Effector CD4-positive, alpha-beta T cell (primary cell): ENCODE data around the gene LRPAP1.
"Not testable (repeated sequence)": the region's sequence is repeated elsewhere in the genome, so short reads cannot be mapped to it uniquely, and the experiment has no call there.

Source experiments
- DNase-seq: peaks from one replicate; pipeline ENCODE4 v3.0.0-alpha.2; 2020

LRPAP1 gene

GRCh38 chr4:3470244-3471097, 61.8 kb downstream of the LRPAP1 start:
- no peak for DNase-seq

DNA sequence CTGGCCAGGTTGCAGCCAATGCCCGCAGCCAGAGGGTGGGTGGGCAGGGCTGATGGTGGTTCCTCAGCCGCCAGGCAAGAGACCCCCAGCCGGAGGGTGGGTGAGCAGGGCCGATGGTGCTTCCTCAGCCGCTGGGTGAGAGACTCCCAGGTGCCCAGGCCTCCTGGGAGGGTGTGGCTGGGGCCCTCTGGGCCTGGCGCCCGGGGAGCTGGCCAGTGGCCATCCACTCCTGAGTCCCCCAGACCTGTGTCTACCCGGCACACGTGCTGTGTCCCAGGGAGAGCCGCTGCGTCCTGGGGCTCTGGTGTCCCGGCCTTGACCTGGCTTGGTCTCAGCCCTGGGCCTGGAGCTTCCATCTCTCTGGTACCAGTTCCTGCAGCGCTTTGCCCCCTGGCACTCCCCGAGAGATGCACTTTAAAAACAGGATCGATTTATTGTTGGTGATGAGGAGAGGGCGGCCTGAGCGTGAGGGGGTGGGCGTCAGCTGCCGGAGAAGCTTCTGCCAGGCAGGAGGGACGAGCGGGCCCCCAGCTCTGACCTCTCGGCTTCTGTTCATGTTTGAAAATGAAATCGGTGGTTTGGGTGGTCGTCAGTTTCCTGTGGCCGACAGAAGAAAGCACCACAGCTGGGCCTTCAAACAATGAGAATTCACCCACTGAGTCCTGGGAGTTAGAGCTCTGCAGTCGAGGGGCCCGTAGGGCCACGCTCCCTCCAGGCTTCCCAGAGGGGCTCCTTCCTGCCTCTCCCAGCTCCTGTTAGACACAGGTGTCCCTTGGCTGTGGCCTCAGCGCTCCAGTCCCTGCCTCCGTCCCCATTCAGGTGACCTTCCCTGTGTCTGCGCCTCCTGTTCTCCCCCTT, 62.6 kb downstream of the LRPAP1 start:
- no peak for DNase-seq

DNA sequence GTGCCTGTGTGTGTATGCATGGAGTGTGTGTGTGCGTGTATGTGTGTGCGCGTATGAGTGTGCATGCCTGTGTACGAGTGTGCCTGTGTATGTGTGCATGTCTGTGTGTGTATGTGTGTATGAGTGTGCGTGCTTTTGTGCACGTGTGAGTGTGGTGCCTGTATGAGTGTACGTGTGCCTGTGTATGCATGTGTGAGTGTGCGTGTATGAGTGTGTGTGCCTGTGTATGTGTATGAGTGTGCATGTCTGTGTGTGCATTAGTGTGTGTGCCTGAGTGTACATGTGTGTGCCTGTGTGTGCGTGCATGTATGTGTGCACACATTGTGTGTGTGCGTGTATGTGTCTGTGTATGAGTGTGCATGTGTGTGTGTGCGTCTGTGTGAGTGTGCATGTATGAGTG, 63.4 kb downstream of the LRPAP1 start:
- DNase-seq: no peak

DNA sequence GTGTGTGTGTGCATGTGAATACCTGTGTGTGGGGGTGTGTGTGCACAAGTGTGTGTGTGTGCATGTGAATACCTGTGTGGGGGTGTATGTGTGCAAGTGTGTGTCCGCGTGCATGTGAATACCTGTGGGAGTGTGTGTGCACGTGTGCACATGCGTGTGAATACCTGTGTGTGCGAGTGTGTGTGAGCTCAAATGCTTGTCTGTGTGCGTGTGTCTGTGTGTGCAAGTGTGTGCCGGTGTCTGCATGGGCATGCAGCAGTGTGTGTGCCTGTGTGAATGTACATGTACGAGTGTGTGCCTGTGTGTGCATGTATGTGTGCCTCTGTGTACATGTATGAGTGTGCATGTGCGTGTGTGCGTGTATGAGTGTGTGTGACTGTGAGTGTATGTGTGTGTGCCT, 64.1 kb downstream of the LRPAP1 start:
- no peak for DNase-seq

- DNase-seq: no peak
Measured at GRCh38 chr4:3467601-3468031, 64.6 kb downstream of the LRPAP1 start.

DNA sequence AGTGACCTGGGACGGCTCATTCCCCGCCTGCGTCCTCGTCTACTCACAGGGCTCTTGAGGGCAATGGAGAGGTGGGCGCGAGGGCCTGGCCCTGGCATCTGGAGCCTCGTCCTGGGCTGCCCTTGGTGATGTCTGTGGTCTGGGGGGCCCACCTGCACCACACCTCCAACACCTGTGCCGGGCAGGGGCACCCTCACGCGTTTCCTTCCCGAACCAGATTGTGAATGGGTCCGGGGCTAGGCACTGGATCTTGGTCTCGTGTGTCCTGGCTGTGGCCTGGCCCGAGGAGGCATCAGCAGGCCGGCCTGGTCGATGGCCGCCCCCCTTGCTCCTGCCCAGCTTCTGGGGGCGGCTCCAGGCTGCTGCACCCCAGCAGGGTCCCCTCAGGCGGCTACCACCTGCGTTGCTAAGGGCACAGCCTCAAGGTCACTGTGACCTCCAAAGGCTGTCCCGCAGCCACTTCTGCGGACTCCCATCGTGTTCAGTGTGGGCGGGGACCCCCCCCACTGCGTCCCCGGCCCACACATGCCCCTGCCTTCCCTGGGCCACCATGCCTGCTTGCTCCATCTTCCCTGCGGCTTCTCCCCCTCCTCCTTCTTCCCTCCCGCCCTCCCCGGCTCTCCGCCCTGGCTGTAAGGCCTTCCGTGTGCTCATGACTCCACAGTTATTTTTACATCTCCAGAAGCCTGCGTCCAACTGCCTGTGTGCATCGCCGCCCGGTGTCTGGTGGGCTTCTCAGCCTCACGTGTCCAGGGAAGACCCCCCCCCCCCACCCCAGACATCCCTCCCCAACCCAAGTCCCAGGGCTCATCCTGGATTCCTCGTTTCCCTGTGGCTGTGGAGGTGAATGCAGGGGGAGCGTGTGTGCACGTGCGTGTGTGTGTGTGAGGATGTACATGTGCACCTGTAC, 65.3 kb downstream of the LRPAP1 start:
- no peak for DNase-seq

- no peak for DNase-seq
Measured at GRCh38 chr4:3465698-3466671, 66.2 kb downstream of the LRPAP1 start.

- no peak for DNase-seq
Measured at GRCh38 chr4:3464911-3465697, 67.1 kb downstream of the LRPAP1 start.

GRCh38 chr4:3464349-3464905, 67.8 kb downstream of the LRPAP1 start:
- no peak for DNase-seq

DNA sequence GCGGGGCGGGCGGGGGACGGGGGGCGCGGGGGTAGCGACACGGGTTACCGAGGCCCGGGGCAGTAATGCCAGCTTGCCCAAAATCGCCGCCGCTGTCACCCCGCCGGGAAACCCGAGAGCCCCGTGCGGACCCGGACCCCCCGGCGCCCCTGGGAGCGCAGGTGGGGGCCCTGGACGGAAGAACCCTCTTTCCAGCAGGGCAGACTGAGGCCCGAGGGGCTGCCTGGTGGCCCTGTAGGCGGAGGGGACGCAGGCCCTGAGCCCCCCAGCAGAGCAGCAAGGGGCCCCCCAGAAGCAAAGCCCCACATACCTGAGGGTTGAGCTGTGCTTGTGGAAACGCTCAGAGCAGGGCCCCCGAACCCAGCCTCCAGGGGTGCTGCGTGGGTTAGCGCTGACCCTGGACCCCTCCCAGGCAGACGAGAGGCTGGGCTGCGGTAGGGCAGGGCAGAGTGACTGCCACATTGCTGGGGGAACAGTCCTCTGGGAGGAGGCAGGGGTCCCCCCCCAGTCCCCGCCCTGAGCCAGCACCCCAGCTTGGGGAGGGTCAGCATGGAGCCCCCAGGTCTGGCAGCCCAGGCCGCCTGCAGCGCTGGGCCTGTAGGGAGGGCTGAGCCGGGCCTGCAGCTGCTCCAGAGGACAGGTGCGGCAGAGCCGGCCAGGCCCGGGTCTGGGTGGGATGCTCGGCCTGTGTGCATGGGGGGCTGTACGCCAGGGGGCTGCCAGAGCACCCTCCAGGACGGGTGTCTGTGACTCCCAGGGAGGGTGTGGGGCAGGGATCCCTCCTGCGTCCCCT, 68.5 kb downstream of the LRPAP1 start:
- no peak for DNase-seq

DNA sequence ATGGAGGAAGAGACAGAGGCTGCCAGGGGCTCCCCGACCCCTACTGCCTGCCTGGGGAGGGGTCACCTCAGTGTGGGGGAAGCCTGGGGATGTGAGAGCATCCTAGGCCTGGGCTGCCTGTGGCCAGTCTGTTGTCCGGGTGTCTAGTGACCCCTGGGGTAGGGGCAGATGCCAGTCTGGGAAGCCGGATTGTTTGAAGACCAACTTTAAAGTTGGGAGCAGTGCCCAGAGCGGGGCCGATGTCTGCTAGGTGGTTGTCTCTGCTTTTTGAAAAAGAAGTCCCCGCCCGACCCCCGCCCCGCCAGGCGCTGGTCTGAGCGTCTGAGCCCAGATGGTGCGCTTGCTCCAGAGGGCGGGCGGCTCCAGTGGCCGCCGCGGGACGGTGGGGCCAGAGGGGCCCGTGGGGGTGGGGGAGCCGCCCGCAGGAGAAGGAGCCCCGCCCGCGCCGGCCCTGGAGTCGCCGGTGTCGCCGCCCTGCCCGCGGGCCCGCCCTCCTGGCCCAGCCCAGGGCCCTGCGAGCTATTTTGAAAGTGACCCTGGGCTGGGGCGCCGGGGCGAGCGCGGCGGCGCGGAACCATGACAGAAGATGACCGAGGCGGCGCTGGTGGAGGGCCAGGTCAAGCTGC, 69.3 kb downstream of the LRPAP1 start, which contains the start of gene DOK7:
Gene DOK7 (plus strand): TSS at position 517 of the 626 bp plus-strand sequence. CDS start 70 bp downstream, at position 587.
- no peak for DNase-seq

GRCh38 chr4:3462321-3462789, 69.9 kb downstream of the LRPAP1 start:
- no peak for DNase-seq

GRCh38 chr4:3461515-3462291, 70.5 kb downstream of the LRPAP1 start:
- DNase-seq: no peak

GRCh38 chr4:3460926-3461325, 71.3 kb downstream of the LRPAP1 start:
- no peak for DNase-seq

DNA sequence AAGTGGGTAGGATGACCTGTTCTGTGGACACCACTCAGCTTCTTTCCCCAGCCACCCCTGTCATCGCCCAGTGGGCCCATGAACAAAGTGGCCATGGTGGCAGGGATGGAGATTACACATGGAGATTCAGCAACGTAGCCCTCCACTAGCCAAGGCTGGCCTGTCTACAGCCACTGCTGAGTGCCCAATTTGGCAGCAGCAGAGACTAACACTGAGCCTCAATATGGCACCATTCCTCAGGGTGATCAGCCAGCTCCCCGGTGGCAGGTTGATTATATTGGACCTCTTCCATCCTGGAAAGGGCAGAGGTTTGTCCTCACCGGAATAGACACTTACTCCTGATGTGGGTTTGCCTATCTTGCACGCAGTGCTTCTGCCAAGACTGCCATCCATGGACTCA, 73.1 kb downstream of the LRPAP1 start:
- DNase-seq: not testable (repeated sequence)

DNA sequence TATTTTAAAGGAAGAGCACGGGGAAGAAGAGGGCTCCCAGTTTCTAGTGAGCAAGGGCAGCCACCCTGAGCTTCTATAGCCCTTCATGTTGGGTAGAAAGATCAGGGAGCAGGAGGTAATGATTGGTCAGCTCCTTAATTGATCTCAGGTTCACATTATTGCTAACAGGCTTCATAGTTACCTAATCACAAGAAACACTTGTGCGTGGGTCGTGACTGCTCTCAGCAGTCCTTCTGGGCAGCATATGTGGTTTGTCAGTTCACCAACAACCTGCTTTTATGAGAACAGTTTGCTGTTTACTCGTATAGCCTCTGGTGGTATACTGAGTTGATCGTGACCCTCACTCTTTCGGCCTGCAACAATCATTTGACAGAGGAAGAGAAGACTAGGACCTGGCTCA, 73.9 kb downstream of the LRPAP1 start:
- DNase-seq: no peak

DNA sequence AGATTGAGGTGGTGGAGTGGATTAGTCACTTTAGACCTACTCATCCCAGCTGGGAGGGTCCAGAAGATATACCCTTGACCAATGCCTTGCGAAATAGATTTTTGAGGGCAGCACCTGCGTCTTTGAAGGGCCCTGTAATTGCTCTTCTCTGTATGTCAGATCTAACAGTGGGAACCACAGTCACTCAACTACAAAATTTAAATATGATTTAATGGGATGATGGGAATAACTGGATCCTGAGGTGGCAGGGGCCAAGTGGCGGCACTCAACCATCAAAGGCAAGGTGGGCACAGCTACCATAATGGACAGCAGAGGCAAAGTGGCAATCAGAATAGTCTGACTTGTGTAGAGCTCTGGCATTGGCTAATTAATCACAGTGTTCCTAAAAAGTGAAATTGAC, 76.6 kb downstream of the LRPAP1 start:
- not testable (repeated sequence) for DNase-seq
